ENCODE measurements around the gene NR4A3. TPM values are rescaled to one million over a fixed set of nuclear protein-coding genes. Genes with fewer than 3 reads are reported as not detected.

The NR4A3 gene
- total RNA-seq (2022; extraction: Qiagen RNA extraction), result 1.7 to 2.3 TPM (median 2.0 TPM) in 5 replicates

GRCh38 chr9:99821396-99822108 is at the start of gene NR4A3:
NR4A3 (plus strand) TSS chr9:99821885; CDS start chr9:99828043, 6,158 bp downstream.

GRCh38 chr9:99906403-99907207 is 84.9 kb downstream of the NR4A3 start, which contains the start of gene STX17:
STX17 (plus strand) TSS chr9:99906654; CDS start chr9:99915240, 8,586 bp downstream.

Other genes with a start within 250 kb of the NR4A3 start
- gene STX17, start 84.8 kb downstream of the NR4A3 start, total RNA-seq (2022; extraction: Qiagen RNA extraction), result 6.0 to 12.0 TPM (median 8.2 TPM) in 5 replicates

All from A549 treated with Hydrocortisone at 1 μM for 4 hours (cell line).